ENCODE measurements around the gene KIAA1191.

KIAA1191 gene

GRCh38 chr5:176396330-176396729 is 34.8 kb upstream of the KIAA1191 start:
- H3K4me1 ChIP-seq (ENCODE audit: insufficient read depth, low read length) = no peaks in the 10 kb centered on the region
- no peak overlapping the region for H2AFZ ChIP-seq (ENCODE audit: low read depth, low read length)
- H3K27me3 ChIP-seq (ENCODE audit: insufficient read depth, low read length) = no peaks in the 10 kb centered on the region
- no peaks in the 10 kb centered on the region for H3K9me3 ChIP-seq (ENCODE audit: low read length)
- H3K4me3 ChIP-seq (ENCODE audit: low read length) = no peak overlapping the region
- H3K36me3 ChIP-seq (ENCODE audit: insufficient read depth, low read length) = peaks cover 25% of the 10 kb centered on the region

- Histone ChIP-seq H2AFZ (ENCODE audit: low read depth, low read length) (no peak overlapping the region), H3K4me1 (ENCODE audit: insufficient read depth, low read length) (no peaks in the 10 kb centered on the region), H3K9me3 (ENCODE audit: low read length) (no peaks in the 10 kb centered on the region), H3K4me3 (ENCODE audit: low read length) (no peak overlapping the region), H3K27me3 (ENCODE audit: insufficient read depth, low read length) (no peaks in the 10 kb centered on the region), H3K36me3 (ENCODE audit: insufficient read depth, low read length) (peaks cover 32% of the 10 kb centered on the region)
These were observed 33.5 kb upstream of the KIAA1191 start for GRCh38 chr5:176394881-176395675.

- no peak overlapping the region for H3K4me3 ChIP-seq (ENCODE audit: low read length)
- no peak overlapping the region for H2AFZ ChIP-seq (ENCODE audit: low read depth, low read length)
- H3K9me3 ChIP-seq (ENCODE audit: low read length) = no peaks in the 10 kb centered on the region
- peaks cover 32% of the 10 kb centered on the region for H3K36me3 ChIP-seq (ENCODE audit: insufficient read depth, low read length)
- no peaks in the 10 kb centered on the region for H3K27me3 ChIP-seq (ENCODE audit: insufficient read depth, low read length)
- peaks cover 4% of the 10 kb centered on the region for H3K4me1 ChIP-seq (ENCODE audit: insufficient read depth, low read length)
These were observed 32.5 kb upstream of the KIAA1191 start for GRCh38 chr5:176394096-176394495.

- H3K4me1 ChIP-seq (ENCODE audit: insufficient read depth, low read length) = peaks cover 11% of the 10 kb centered on the region
- H3K9me3 ChIP-seq (ENCODE audit: low read length) = no peaks in the 10 kb centered on the region
- H2AFZ ChIP-seq (ENCODE audit: low read depth, low read length) = no peak overlapping the region
- H3K36me3 ChIP-seq (ENCODE audit: insufficient read depth, low read length) = peaks cover 32% of the 10 kb centered on the region
- no peaks in the 10 kb centered on the region for H3K27me3 ChIP-seq (ENCODE audit: insufficient read depth, low read length)
- H3K4me3 ChIP-seq (ENCODE audit: low read length) = no peak overlapping the region
These were observed 31.0 kb upstream of the KIAA1191 start for GRCh38 chr5:176392526-176392925.

DNA sequence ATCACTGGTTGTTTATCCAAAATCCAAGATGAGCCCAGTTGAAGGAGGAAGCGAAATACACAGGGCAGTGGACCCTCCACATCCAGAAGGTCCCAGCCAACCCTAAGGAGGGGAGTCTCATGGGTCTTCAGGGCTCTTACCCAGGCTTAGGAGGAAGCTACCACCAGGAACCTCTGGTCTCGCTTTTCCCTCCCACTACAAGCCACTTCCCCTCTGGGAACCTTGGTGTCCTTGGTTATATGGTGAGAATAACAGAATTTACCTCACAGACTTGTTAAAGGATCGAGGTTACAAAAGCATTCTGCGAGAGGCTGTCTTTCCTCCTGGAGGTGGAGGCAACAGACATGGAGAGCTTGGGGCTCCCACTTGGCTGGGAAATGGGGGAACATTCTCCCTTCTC is 30.4 kb upstream of the KIAA1191 start:
- peaks cover 32% of the 10 kb centered on the region for H3K36me3 ChIP-seq (ENCODE audit: insufficient read depth, low read length)
- peaks cover 16% of the 10 kb centered on the region for H3K4me1 ChIP-seq (ENCODE audit: insufficient read depth, low read length)
- no peak overlapping the region for H3K4me3 ChIP-seq (ENCODE audit: low read length)
- no peaks in the 10 kb centered on the region for H3K9me3 ChIP-seq (ENCODE audit: low read length)
- no peak overlapping the region for H2AFZ ChIP-seq (ENCODE audit: low read depth, low read length)
- H3K27me3 ChIP-seq (ENCODE audit: insufficient read depth, low read length) = no peaks in the 10 kb centered on the region

DNA sequence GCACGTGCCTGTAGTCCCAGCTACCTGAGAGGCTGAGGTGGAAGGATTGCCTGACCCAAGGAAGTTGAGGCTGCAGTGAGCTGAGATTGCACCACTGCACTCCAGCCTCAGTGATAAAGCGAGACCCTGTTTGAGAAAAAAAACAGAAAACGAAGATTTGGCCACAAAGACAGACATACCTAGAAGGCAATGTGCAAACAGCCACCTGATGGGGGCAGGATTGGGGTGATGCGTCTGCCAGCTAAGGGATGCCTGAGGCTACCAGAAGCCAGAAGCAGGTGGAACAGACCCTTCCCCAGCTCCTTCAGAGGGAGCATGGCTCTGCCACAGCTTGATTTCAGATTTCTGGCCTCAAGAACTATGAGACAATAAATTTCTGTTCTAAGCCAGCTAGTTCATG is 29.9 kb upstream of the KIAA1191 start:
- H3K9me3 ChIP-seq (ENCODE audit: low read length) = no peaks in the 10 kb centered on the region
- H2AFZ ChIP-seq (ENCODE audit: low read depth, low read length) = no peak overlapping the region
- peaks cover 32% of the 10 kb centered on the region for H3K36me3 ChIP-seq (ENCODE audit: insufficient read depth, low read length)

GRCh38 chr5:176389135-176390123 is 27.9 kb upstream of the KIAA1191 start:
- Histone ChIP-seq H3K27me3 (ENCODE audit: insufficient read depth, low read length) (no peaks in the 10 kb centered on the region), H3K36me3 (ENCODE audit: insufficient read depth, low read length) (peaks cover 36% of the 10 kb centered on the region), H3K4me1 (ENCODE audit: insufficient read depth, low read length) (peaks cover 19% of the 10 kb centered on the region), H3K4me3 (ENCODE audit: low read length) (peak overlapping the region; percentile 69), H2AFZ (ENCODE audit: low read depth, low read length) (peak overlapping the region; percentile 35), H3K9me3 (ENCODE audit: low read length) (no peaks in the 10 kb centered on the region)

More for the DNA sequence above, 29.9 kb upstream of the KIAA1191 start:
- Histone ChIP-seq H3K4me3 (ENCODE audit: low read length) (no peak overlapping the region), H3K27me3 (ENCODE audit: insufficient read depth, low read length) (no peaks in the 10 kb centered on the region), H3K4me1 (ENCODE audit: insufficient read depth, low read length) (peaks cover 19% of the 10 kb centered on the region)

GRCh38 chr5:176388444-176389134 is 27.0 kb upstream of the KIAA1191 start, which contains the start of the genes HIGD2A and NOP16:
HIGD2A (plus strand) TSS chr5:176388751; CDS start chr5:176388820, 69 bp downstream.
NOP16 (minus strand) TSS chr5:176388598; CDS start chr5:176388539, 59 bp downstream.
- Histone ChIP-seq H3K36me3 (ENCODE audit: insufficient read depth, low read length) (peaks cover 44% of the 10 kb centered on the region), H3K9me3 (ENCODE audit: low read length) (no peaks in the 10 kb centered on the region), H3K4me3 (ENCODE audit: low read length) (peak within 1 kb of the TSS; percentile 69), H3K4me1 (ENCODE audit: insufficient read depth, low read length) (peaks cover 19% of the 10 kb centered on the region), H3K27me3 (ENCODE audit: insufficient read depth, low read length) (no peaks in the 10 kb centered on the region), H2AFZ (ENCODE audit: low read depth, low read length) (peak within 1 kb of the TSS; percentile 35)

DNA sequence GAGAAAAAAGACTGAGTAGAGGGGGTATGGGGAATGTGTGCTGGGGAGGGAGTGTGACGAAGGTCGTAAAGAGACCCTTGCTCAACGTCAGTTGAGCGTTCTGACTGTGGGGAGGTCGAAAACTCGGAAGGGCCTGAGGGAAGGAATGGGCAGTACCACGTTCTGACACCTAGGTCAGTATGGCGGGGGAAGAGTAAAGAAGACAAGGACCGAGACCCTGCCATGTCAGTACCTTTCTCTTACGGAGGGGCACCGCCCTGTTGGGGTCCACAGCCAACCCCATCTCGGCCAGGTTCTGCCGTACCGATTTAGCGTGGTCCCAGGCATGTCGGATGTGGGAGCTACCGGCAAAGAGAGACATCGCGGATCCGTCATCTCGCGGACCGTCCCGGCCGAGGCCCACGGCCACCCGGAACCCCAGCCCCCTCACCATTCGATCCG is 26.5 kb upstream of the KIAA1191 start:
- peaks cover 45% of the 10 kb centered on the region for H3K36me3 ChIP-seq (ENCODE audit: insufficient read depth, low read length)
- no peaks in the 10 kb centered on the region for H3K9me3 ChIP-seq (ENCODE audit: low read length)
- peaks cover 19% of the 10 kb centered on the region for H3K4me1 ChIP-seq (ENCODE audit: insufficient read depth, low read length)
- H3K27me3 ChIP-seq (ENCODE audit: insufficient read depth, low read length) = no peaks in the 10 kb centered on the region
- no peak overlapping the region for H2AFZ ChIP-seq (ENCODE audit: low read depth, low read length)
- peak overlapping the region; percentile 69 for H3K4me3 ChIP-seq (ENCODE audit: low read length)

GRCh38 chr5:176387384-176387925 is 25.9 kb upstream of the KIAA1191 start:
- Histone ChIP-seq H3K27me3 (ENCODE audit: insufficient read depth, low read length) (no peaks in the 10 kb centered on the region), H3K36me3 (ENCODE audit: insufficient read depth, low read length) (peaks cover 48% of the 10 kb centered on the region), H3K4me3 (ENCODE audit: low read length) (peak overlapping the region; percentile 69), H3K9me3 (ENCODE audit: low read length) (no peaks in the 10 kb centered on the region), H3K4me1 (ENCODE audit: insufficient read depth, low read length) (peaks cover 19% of the 10 kb centered on the region), H2AFZ (ENCODE audit: low read depth, low read length) (no peak overlapping the region)

- Histone ChIP-seq H3K4me3 (ENCODE audit: low read length) (no peak overlapping the region), H3K36me3 (ENCODE audit: insufficient read depth, low read length) (peaks cover 47% of the 10 kb centered on the region), H2AFZ (ENCODE audit: low read depth, low read length) (no peak overlapping the region), H3K4me1 (ENCODE audit: insufficient read depth, low read length) (peaks cover 19% of the 10 kb centered on the region), H3K27me3 (ENCODE audit: insufficient read depth, low read length) (no peaks in the 10 kb centered on the region), H3K9me3 (ENCODE audit: low read length) (no peaks in the 10 kb centered on the region)
These were observed 24.9 kb upstream of the KIAA1191 start for GRCh38 chr5:176386491-176386890.

- Histone ChIP-seq H3K27me3 (ENCODE audit: insufficient read depth, low read length) (no peaks in the 10 kb centered on the region), H3K36me3 (ENCODE audit: insufficient read depth, low read length) (peaks cover 38% of the 10 kb centered on the region), H3K4me3 (ENCODE audit: low read length) (no peak overlapping the region), H2AFZ (ENCODE audit: low read depth, low read length) (no peak overlapping the region), H3K4me1 (ENCODE audit: insufficient read depth, low read length) (peaks cover 19% of the 10 kb centered on the region), H3K9me3 (ENCODE audit: low read length) (no peaks in the 10 kb centered on the region)
These were observed 23.4 kb upstream of the KIAA1191 start for GRCh38 chr5:176384991-176385390.

Data from neuron (in vitro differentiated cells).